ENCODE results near the gene ZNF22.

ZNF22 gene

DNA sequence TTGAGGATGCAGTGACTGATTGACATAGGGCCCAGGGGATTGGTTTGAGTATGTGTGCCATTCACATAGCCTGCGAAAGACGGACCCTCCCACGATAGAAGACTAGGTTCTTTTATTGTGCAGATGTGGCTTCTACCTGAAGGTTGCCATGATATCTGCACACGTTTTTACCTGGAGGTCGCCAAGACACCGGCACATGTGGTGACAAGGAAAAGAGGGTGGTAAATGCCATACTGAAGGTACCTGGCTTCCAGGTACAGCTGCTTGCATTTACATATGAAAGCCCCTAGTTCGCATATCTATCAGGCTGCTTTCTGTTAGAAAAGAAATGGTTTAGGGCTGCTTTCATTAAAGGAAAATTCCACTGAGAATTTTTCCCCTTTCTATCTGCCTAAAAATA is 43.6 kb downstream of the ZNF22 start:
- Histone ChIP-seq H3K4me1 (ENCODE audit: insufficient read depth, poor library complexity, severe bottlenecking) (no peaks in the 10 kb centered on the region), H3K4me3 (ENCODE audit: severe bottlenecking) (no peak overlapping the region), H3K36me3 (ENCODE audit: low read depth) (no peaks in the 10 kb centered on the region), H3K27me3 (ENCODE audit: insufficient read depth, poor library complexity, severe bottlenecking) (no peaks in the 10 kb centered on the region), H3K27ac (ENCODE audit: poor library complexity, severe bottlenecking) (no peak overlapping the region), H3K9me3 (ENCODE audit: severe bottlenecking) (no peaks in the 10 kb centered on the region)
- DNase-seq (ENCODE audit: low spot score) = no peak
- no peak for ATAC-seq (ENCODE audit: low read depth)
- TF ChIP-seq, protein P1, sequence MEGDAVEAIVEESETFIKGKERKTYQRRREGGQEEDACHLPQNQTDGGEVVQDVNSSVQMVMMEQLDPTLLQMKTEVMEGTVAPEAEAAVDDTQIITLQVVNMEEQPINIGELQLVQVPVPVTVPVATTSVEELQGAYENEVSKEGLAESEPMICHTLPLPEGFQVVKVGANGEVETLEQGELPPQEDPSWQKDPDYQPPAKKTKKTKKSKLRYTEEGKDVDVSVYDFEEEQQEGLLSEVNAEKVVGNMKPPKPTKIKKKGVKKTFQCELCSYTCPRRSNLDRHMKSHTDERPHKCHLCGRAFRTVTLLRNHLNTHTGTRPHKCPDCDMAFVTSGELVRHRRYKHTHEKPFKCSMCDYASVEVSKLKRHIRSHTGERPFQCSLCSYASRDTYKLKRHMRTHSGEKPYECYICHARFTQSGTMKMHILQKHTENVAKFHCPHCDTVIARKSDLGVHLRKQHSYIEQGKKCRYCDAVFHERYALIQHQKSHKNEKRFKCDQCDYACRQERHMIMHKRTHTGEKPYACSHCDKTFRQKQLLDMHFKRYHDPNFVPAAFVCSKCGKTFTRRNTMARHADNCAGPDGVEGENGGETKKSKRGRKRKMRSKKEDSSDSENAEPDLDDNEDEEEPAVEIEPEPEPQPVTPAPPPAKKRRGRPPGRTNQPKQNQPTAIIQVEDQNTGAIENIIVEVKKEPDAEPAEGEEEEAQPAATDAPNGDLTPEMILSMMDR (IDR thresholded peaks at IDR 0.05; ENCODE audit: poor library complexity, severe bottlenecking) = no peak

DNA sequence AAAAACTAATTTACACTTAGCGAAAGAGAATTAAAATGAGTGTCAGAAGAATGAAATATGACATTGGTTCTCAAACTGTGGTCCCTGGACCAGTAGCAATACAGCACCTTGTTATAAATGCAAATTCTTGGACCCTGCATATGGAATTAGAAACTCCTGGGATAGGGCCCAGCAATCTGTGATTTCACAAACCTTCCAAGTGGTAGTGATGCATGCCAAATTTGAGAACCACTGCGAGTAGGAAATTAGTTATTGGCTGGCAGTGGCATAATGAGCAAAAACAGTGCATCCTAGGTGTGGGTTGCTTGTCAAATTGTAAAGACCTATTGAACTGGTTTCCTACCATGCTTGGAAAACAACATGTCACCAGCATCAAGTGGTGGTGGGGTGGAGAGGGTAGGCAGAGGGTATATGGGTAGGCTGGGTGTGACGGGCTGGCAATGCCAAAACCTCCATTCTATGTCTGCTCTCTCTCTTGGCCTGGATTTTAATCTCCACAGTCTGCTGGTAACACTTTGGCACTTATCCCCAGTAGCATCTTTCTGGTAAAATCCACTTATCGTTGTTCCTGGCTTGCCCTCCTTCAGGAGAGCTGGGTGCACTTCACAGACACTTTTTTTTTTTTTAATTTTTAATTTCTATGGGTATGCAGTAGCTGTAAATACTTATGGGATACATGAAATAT is 50.0 kb downstream of the ZNF22 start:
- Histone ChIP-seq H3K4me3 (ENCODE audit: severe bottlenecking) (no peak overlapping the region), H3K27ac (ENCODE audit: poor library complexity, severe bottlenecking) (no peak overlapping the region), H3K4me1 (ENCODE audit: insufficient read depth, poor library complexity, severe bottlenecking) (no peaks in the 10 kb centered on the region), H3K9me3 (ENCODE audit: severe bottlenecking) (no peaks in the 10 kb centered on the region), H3K27me3 (ENCODE audit: insufficient read depth, poor library complexity, severe bottlenecking) (no peaks in the 10 kb centered on the region), H3K36me3 (ENCODE audit: low read depth) (no peaks in the 10 kb centered on the region)
- no peak for DNase-seq (ENCODE audit: low spot score)
- TF ChIP-seq, protein P1 (IDR thresholded peaks at IDR 0.05; ENCODE audit: poor library complexity, severe bottlenecking) = no peak
- ATAC-seq (ENCODE audit: low read depth) = no peak

DNA sequence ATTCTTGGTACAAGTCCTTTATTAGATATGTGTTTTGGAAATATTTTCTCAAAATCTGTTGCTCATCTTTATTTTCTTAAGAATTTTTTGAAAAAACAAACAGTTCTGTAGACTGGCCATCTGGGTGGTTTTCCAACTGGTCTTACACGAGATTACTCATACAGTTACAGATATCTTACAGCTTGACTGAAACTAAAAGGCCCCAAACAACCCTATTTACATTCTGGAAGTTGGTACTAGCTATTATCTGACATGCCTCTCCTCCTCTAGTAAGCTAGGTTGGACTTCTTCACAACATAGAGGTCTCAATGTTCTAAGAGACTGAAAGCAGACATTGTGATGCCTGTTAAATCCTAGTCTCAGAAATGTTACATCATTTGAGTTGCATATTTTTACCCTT is 52.0 kb downstream of the ZNF22 start:
- Histone ChIP-seq H3K4me1 (ENCODE audit: insufficient read depth, poor library complexity, severe bottlenecking) (no peaks in the 10 kb centered on the region), H3K27ac (ENCODE audit: poor library complexity, severe bottlenecking) (no peak overlapping the region), H3K36me3 (ENCODE audit: low read depth) (no peaks in the 10 kb centered on the region), H3K4me3 (ENCODE audit: severe bottlenecking) (no peak overlapping the region), H3K27me3 (ENCODE audit: insufficient read depth, poor library complexity, severe bottlenecking) (no peaks in the 10 kb centered on the region), H3K9me3 (ENCODE audit: severe bottlenecking) (no peaks in the 10 kb centered on the region)
- DNase-seq (ENCODE audit: low spot score) = no peak
- no peak for ATAC-seq (ENCODE audit: low read depth)
- TF ChIP-seq, protein P1 (IDR thresholded peaks at IDR 0.05; ENCODE audit: poor library complexity, severe bottlenecking) = no peak

DNA sequence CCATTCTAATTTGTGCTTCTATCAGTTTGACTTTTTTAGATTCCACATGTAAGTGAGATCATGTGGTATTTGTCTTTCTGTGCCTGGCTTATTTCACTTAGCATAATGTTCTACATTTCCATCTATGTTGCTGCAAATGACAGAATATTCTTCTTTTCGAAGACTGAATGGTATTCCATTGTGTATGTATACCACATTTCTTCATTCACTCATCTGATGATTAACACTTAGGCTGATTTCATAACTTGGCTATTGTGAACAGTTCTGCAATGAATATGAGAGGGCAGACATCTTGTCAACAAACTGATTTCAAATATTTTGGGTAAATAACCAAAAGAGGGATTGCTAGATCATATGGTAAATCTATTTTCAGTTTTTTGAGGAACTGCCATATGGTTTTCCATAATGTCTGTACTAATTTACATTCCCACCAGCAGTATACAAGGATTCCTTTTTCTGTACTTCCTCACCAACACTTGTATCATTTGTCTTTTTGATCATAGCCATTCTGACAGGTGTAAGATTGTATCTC is 52.9 kb downstream of the ZNF22 start:
- H3K9me3 ChIP-seq (ENCODE audit: severe bottlenecking) = no peaks in the 10 kb centered on the region
- no peak overlapping the region for H3K4me3 ChIP-seq (ENCODE audit: severe bottlenecking)
- ATAC-seq (ENCODE audit: low read depth) (no peak; the same call in 2 of the 3 replicates), DNase-seq (ENCODE audit: low spot score) (no peak)
- H3K4me1 ChIP-seq (ENCODE audit: insufficient read depth, poor library complexity, severe bottlenecking) = no peaks in the 10 kb centered on the region
- H3K36me3 ChIP-seq (ENCODE audit: low read depth) = no peaks in the 10 kb centered on the region
- TF ChIP-seq, protein P1 (IDR thresholded peaks at IDR 0.05; ENCODE audit: poor library complexity, severe bottlenecking) = no peak
- H3K27ac ChIP-seq (ENCODE audit: poor library complexity, severe bottlenecking) = no peak overlapping the region
- H3K27me3 ChIP-seq (ENCODE audit: insufficient read depth, poor library complexity, severe bottlenecking) = no peaks in the 10 kb centered on the region

Data from RWPE2 (cell line).